ENCODE results near the gene COG5. TPM values are rescaled to one million over a fixed set of nuclear protein-coding genes. Genes with fewer than 3 reads are reported as not detected.

The COG5 gene
- polyA plus RNA-seq, 10 donors, result 23.9 to 36.5 (median 28.1) TPM

DNA sequence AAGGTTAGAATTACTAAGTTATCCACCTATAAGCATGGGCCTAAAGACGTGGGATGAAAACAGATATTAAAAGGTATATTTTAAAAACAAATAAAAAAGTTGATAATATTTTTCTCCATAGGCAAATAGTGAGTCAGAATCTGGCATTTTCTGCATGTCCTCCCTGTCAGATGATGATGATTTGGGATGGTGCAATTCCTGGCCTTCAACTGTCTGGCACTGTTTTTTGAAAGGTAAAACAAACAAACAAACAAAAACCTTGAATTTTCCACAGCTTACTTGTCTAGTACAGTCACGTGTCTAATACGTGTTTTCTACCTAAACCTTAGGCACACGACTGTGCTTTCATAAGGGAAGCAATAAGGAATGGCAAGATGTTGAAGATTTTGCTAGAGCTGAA is 377.5 kb downstream of the COG5 start:
- no peak for DNase-seq

DNA sequence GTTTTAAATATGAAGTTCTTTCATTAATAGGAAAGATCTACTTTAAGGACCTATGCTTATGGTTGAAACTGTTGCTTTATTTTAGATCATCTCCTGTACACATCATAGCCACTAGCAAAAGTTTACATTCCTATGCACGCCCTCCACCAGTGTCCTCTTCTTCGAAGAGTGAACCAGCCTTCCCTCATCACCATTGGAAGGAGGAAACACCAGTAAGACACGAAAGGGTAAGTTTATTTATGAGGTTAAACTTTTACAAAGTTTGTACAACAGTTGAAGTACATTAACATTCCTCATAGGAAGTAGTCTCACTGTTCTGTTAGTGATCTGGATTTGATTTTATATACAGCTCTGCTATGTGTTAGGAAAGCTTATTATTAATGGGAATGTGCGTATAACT is 378.0 kb downstream of the COG5 start:
- DNase-seq, result no peak

DNA sequence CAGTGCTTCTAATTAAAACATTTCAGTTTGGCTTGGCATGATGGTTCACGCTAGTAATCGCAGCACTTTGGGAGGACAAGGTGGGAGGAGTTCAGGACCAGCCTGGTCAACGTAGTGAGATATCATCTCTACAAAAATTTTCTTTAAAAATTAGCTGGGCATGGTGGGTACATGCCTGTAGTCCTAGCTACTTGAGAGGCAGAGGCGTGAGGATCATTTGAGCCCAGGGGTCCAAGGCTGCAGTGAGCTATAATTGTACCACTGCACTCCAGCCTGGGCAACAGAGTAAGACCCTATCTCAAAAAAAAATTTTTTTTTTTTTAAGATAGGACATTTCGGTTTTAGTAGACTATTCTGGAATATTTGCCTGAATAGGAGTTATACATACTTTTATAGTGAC is 382.5 kb downstream of the COG5 start:
- no peak for DNase-seq

DNA sequence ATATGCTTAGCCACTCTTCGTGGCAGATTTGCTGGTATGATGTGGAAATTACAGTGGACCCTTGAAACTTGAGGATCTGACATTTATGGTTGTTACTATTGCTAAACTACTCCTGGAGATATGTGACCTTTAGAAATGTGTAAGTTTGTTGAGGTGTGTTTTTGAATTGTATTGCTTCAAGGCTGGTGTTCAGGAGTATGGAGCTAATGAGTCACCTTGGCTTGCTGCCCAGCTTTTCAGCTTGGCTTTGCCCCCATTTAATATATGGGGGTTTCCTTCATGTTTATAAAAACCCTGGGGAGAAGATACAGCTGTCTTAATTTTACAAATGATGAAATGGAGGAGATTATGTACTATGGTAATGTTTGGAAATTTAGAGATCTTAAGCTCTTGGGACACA is 383.3 kb downstream of the COG5 start:
- DNase-seq, result peak; percentile 45 to 64 (median 55)

DNA sequence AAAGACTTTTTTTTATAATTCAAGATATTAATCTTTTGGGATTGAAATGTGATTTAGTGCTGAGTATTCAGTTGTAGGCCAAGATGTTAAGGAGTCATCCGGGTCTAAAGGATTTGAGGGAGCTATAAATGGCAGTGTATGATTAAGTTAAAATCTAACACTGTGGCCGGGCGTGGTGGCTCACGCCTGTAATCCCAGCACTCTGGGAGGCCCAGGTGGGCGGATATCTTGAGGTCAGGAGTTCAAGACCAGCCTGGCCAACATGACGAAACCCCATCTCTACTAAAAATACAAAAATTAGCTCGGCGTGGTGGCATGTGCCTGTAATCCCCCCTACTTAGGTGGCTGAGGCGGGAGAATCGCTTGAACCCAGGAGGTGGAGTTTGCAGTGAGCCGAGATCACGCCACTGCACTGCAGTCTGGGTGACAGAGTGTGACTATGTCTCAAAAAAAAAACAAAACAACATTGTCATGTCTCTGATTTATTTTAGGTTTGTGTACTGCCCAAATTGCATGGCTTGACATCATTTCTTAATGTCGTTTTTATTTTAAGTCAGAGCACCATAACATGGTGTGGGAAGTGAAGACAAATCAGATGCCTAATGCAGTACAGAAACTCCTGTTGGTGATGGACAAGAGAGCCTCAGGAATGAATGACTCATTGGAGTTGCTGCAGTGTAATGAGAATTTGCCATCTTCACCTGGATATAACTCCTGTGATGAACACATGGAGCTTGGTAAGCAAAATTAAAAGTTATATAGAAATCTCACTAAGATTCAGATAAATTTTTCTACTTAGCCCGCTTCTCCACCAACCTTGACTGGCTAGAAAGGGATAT is 384.2 kb downstream of the COG5 start:
- no peak for DNase-seq

DNA sequence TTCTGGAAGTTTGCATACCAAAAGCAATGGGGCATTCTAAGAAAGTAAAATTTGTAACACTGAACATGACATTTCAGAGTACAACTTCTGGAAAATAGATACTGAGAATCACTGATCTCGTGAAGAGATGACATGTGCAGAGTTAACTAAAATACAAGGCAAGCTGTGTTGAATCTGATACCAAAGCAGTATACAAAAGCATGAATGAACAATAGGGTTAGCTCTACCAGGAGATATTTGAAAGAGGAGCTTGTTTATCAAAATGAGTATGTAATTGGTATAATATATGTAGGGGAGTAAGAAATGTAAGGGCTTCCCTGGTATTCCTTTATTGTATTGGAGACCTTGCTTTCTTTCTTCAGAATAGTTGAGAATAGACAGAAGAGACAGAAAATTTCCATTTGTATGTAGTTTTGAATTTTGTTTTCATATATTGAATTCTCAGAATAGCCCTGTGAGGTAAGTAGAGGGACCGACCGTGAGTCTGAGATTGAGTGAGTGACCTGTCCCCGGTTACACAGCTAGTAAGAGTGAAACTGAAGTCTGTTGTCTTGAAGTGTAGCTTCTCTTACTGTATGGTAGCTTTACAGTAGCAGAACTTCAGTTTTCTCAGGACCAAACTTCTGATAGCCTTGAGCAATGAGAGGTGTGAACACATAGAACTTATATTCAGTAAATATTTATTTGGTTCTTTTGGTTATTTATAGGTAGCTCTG is 389.9 kb downstream of the COG5 start:
- DNase-seq, result no peak

DNA sequence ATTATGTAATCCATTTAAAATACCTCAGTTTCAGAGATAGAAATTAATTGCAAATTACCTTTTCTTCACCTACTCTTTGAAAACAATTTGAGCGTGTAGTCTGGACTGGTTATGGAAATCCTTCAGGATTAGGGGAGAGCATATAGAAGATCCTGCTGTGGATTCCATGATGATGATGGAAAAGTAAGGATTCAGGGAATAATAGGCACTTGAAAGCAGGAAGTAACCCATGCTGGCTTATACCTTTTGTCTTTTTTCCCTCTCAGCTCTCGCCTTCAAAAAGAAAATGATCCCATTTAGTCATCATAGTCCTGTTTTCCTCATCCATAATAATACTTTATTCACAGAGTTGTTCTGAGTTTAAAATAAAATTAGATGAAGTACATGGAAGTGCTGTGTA is 390.5 kb downstream of the COG5 start:
- DNase-seq, result no peak

DNA sequence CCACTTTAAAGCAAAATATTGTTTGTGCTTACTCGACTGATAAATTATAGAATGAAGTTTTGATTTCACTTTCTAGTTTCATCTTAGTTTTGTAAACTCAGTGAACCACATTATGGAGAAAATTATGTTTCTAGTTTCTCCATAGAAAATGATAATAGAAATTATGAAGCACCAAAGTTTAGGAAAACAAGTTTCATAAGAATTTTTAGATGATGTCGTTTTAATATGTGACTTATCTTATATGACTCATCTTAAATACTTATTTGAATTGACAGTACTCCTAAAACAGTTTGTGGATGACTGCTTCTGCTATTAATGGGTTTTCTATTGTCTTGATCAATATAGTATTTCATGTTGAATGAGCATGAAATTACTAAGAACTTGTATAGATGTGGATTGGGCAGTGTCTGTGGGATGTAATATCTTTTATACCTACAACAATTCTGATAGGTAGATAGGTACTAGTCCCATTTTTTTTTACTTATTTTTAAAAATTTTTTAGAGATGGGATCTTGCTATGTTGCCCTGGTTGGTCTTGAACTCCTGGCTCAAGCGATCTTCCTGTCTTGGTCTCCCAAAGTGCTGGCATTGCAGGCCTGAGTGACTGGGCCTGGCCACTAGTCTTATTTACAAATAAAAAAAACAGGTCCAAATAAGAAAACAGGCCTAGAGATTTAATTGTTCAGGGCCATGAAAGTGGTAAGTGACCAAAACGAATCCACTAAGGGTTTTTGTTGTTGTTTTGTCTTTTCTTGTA is 391.3 kb downstream of the COG5 start:
- no peak for DNase-seq

DNA sequence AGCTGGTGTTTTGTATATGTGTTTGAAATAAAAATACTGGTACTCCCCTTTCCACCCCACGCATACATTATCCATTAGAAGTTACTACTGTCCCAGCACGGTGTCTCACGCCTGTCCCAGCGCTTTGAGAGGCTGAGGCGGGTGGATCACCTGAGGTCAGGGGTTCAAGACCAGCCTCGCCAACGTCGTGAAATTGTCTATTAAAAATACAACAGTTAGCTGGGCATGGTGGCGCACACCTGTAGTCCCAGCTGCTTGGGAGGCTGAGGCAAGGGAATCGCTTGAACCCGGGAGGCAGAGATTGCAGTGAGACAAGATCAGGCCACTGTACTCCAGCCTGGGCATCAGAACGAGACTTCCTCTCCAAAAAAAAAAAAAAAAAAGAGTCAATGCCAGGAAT is 392.2 kb downstream of the COG5 start:
- no peak for DNase-seq

DNA sequence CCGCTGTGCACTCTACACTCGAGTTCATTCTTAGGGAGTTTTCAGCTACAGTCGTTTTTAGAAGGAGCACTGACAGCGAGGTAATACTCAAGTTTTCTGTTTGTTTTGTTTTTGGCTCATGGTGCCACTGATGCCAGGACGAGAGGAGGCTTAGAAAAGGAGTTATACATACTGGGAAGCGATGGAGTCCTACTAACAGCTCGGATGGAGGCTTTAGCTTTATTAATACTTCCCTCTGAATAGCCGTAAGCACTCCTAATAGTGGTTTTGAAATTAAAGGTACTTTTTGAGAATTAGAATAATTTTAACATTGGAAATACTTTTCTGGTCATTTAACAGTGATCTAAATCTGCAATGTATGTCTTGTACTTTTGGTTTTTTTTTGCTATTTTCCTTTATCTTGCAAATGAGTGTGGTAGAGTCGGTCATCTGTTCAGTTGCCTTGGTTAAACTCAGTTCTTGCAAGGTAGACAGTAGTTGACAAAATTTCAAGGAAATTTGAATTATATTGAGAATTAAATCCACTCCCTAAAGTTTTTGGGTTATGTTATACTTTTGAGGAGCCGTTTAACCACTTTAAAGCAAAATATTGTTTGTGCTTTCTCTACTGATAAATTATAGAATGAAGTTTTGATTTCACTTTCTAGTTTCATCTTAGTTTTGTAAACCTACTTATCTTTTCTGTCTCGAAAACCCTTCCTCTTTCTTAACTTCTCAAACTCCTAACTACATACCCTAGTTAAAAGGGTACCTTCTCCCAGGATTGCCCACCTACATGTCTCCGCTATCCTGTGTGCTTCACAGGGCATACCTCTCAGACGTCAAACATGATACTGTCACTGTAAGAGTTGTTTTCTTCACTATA is 393.4 kb downstream of the COG5 start:
- DNase-seq, result no peak

DNA sequence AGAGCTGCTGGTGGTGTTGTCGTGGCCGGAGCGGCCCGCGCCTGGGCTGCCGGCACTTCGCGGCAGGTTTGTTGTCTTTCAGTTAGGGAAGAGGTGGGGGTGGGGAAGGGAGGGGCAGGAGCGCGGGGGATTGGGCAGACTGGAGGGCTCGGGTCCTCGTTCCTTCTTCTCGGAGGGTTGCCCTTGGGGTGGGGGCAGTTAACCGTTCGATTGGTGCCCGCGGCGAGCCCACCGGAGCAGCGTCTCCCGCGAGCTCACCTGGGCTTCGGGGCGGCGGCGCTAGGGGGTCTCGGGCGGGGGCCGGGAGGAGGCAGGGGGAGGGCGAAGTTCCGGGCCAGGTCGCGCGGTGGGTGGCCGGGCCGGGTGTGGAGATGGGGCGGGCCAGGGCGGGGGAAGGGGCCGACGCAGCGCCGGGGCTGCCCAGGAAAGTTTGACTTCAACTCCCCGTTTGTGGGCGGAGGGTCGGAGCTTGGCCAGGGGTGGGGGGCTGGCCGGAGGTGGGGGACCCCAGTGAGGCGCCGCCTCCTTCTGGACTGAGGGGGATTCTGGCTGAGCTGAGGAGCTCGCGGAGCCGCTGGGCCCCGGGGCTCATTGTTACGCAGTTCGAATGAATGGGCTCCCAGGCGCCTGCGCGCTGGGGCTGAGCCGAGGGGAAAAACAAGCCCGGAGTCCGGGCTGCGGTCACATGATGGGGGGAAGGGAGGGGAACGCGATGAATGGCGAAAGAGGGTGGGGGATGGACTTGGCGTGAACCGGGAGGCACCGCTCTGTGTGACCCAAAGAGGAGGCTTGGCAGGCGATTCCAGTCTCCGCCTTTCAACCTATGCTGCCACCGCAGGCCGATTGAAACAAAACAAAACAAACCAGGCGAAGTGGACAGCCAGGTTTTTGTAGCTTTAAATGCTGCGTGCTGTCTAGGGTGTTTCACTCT is 394.3 kb downstream of the COG5 start:
- peak; percentile 96 to 99 (median 98) for DNase-seq

DNA sequence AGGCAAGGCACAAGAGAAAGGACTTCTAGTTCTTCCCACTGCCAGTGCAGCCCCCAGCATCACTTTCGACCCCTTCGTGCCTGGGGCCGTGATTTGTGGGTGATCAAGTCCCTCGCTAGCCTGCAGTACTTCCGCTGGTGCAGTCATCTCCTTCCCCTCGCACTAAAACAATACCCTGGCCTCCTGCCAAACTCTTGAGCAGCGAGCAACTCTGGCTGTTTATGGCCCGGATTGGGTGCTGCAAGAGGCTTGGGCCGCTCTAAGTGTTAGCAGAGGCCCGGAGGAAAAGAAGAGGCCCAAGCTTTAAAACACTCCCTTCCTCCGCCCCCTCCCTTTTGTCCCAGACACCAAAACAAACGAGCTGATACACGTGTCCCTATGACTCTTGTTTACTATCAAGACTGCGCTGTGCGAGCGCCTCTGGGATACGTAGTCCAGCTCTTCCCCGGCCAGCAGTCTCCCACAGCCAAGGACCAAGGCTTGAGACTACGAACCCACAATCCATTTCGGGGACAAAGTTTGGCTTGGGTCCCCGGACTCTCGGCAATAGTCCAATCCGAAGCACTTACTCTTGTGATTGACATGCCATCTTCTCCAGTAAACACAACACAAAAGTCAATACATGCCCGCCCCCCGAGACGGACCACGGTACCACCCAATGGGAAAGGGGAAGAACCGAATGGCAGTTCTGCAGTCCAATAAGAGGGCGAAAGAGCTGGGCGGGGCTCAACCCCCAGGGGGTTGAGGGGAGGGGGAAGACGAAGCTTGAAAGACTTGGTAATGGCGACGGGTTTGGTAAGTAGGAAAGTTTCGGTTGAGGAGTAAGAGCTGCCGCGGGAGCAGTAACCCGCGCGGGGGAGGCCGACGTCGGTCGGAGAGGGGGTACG is 395.2 kb downstream of the COG5 start, which contains the start of gene HBP1:
HBP1 (plus strand) TSS at position 771 of the 887 bp plus-strand sequence. CDS start 10,891 bp downstream, outside the sequence.
- DNase-seq, result peak; percentile 100

DNA sequence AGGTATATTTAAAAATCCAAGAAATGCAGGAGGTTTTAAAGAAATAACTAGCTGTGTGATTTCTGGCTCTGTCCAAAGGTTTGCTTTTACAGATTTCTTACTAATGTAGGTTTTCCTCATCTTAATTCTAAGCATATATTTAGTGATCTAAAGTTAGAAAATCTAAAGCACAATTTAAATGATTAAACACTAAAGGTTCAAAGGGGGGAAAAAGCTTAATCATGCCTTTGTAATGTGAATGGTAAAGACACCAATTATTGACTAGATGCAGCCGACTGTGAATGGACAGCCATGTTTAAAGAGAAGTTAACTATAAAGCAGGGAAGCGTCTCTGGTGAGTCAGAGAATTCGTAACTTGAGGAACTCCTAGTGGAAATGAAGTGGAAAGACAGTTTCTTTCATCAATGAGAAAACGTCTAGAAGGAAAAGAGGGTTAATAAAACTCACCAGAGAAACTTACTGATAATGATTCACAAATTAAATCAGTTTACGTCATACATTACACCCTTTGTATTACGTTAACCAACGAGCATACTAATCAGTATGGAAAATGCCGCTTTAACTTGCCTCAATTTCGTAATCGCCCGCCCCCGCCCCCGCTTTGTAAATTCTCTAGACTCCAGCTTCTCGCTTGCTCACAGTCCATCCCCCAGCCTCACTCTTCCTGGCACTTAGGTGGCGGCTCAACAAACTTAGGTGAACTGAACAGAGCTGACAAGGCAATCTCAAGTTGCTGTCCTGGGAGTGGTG is 396.1 kb downstream of the COG5 start:
- DNase-seq, result peak; percentile 80 to 91 (median 83)

DNA sequence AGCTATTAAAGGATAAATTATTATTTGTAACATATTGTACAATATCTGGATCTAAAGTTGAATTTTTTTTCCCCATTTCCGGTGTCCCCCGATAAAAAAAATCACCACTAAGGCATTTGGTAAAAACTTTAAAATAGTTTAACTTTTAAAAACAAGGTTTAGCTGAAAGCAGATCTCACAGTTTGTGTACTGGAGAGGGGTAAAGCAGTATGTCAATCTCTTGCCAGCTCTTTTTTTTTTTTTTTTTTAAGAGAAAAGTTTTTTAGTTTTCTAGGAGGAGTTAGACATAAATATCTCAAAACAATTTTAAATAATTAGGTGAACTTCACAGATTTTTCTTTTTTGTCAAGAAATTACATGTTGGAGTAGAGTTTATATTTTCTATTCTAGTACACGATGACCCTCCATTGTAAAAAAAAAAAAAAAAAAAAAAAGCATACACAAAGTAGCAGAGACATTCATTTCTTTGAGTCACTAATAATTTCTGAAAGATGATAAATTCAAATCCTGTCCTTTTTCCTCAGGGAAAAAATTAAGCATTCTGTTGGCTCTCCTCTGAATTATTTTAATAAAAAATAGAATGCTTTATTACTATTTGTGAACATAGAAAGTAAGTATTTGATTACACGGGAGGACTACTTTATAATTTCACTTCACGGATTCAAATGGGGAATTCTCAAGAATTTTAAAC is 396.8 kb downstream of the COG5 start:
- peak in 1 of 3 donors; percentile 38 for DNase-seq

DNA sequence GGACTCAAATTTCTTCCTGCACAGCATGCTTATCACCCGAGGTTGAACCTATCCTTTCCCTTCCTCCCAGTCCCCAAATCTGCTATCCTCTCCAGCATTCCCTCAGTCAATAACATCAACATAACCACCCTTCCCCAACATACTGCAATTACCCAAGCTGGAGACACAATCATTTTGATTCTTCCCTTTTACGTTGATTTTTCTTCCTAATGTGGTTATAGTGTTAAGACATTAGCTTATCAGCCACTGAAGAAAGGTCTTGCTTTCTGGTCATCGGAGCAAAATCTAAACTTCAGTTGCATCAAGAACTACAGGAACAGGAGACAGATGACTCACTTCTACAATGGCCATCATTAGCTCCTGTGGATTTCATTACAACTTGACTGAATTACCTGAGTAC is 398.4 kb downstream of the COG5 start:
- DNase-seq, result no peak

DNA sequence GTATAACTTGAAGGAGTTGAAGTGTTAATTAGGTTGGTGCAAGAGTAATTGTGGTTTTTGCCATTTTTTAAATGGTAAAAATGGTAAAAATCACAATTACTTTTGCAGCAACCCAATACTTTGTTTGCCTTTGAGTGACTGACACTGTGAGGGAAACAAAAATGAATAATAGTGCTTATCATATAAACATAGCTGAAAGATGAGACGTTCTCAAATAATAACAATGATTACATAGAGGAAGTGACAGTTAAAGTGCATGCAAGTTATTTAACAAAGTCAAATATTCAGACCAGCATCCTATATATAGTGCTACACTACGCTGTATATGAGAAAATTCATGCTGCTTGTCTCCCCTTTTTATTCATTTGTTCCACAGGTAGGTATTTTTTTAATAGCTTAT is 399.6 kb downstream of the COG5 start:
- DNase-seq, result no peak

DNA sequence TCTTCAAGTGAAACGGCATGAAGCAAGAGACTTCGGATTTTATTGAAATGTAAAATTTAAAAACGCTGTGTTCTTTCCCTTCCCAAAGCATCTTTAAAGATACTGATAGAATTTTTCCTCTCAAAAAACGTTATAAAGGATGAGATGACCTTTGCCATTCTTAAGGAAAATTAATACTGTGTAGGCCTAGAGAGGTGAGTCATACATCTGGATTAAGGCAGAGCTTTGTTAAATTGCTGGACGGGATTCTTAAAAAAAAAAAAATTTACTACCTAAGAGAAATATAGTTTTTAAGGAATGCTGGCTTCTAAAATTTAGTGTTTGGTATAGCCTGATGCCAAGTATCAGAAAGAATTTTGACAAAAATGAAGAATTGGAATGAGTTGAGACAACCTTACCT is 401.2 kb downstream of the COG5 start:
- DNase-seq, result no peak

DNA sequence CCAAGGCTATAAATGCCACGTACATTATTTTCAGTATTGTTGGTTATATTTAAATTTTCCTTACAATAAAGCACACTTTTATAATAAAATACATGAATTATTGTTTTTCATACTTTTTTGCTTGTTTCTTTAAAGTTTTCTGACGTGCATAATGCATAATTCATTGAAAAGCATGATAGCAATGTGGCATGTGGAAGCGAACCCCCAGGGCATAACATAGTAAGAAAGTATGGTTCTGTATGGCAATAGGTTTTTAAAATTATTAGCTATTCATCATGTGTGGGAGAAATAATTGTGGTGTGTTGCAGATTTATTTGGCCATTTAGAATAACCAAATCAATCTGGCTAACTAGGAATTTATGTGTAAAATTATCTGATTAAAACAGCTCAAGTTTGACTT is 402.3 kb downstream of the COG5 start:
- no peak for DNase-seq

Measured in muscle of back (tissue), 11 donors.